Stimulated activated CD4-positive, alpha-beta T cell treated with anti-CD3 and anti-CD28 coated beads, Interleukin-15, amount 100 ng/mL, for 1 hour (primary cell): Measurements from ENCODE around the gene MBD2.

Experiments
- DNase-seq, 2 donors: peaks; one replicate each; pipeline ENCODE4 v3.0.0-alpha.2; 2020; ENCODE audit warnings: low read depth in 1 of 2, low spot score in 1 of 2

MBD2 gene

DNA sequence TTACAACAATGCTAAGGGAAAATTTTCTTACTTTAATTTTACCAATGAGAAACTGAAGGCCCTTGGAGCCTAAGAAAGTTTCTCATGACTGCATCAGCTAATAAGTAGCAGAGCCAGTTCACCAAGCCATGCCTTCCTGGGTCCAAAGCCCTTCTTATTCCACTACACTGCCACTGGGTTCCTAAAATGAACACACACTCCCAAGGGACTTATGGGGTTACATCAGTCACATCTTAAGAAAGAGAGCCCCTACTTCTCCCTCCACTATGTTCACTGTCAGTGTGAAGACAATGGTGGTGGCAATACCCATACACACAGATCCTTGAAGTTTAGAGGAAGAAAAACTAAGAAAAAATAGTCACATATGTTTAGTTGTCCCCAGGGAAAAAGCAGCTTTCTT lies 20.6 kb downstream of the MBD2 start:
- no peak for DNase-seq

- DNase-seq: no peak
These were observed 21.6 kb downstream of the MBD2 start for GRCh38 chr18:54202851-54203250.

- no peak for DNase-seq
These were observed 26.6 kb downstream of the MBD2 start for GRCh38 chr18:54197747-54198411.

DNA sequence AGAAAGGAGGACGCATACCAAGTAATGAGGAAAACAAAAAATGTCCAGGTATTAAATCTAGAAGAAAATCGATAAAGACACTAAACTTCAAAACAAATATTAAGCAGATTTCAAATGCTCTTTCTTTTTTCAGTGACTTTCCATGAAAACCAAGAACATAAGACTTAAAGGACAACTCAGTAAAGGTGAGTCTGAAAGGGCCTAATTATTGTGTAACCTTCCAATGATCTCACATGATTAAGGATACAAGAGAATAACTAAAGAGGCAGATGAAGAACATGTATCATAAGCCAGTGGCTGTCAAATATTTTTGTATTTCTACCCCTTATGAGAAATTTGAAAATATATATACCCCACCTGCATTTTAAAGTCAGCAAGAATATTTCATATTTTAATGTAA lies 30.7 kb downstream of the MBD2 start:
- DNase-seq: no peak

DNA sequence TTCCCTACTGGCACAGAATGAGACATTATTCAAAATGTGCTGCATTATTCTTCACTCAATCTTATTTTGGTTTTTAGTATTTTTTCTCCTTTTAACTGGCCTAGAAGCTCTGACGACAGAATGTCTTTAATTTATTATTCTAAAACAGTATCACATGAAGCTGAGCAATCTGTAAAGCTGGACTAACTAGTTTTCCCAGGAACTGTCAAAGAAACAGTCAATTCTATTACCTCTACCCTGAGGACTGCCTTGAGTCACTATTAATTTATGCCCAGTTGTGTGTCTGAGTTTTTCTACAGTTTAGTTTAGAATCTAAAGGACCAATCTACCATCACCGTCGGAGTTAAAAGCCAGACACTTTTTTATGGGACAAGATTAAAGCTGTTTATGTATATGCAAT lies 31.6 kb downstream of the MBD2 start:
- no peak for DNase-seq

GRCh38 chr18:54192415-54192814 lies 32.1 kb downstream of the MBD2 start:
- DNase-seq: no peak

DNA sequence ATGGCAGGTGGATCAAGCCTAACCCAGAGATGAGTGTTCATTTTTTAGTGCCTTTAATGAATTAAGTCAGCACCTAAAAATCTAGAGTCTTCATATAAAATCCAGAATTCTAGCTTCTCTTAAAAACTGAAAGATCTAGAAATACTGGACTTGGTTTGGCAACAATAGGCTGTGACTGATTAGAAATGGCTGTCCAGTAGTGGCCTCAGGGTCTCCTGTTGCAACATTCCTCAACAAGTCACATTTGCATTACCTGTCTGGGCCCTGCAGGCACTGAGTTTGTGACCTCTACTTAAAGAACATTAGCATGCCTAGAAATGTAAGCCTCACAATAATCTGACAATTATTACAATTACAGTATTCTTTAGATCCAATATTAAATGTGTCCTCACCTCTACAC lies 33.1 kb downstream of the MBD2 start:
- no peak for DNase-seq

- no peak for DNase-seq
These were observed 37.1 kb downstream of the MBD2 start for GRCh38 chr18:54187372-54187771.

GRCh38 chr18:54184836-54185235 lies 39.6 kb downstream of the MBD2 start:
- DNase-seq: no peak

GRCh38 chr18:54183390-54183789 lies 41.1 kb downstream of the MBD2 start:
- no peak for DNase-seq

DNA sequence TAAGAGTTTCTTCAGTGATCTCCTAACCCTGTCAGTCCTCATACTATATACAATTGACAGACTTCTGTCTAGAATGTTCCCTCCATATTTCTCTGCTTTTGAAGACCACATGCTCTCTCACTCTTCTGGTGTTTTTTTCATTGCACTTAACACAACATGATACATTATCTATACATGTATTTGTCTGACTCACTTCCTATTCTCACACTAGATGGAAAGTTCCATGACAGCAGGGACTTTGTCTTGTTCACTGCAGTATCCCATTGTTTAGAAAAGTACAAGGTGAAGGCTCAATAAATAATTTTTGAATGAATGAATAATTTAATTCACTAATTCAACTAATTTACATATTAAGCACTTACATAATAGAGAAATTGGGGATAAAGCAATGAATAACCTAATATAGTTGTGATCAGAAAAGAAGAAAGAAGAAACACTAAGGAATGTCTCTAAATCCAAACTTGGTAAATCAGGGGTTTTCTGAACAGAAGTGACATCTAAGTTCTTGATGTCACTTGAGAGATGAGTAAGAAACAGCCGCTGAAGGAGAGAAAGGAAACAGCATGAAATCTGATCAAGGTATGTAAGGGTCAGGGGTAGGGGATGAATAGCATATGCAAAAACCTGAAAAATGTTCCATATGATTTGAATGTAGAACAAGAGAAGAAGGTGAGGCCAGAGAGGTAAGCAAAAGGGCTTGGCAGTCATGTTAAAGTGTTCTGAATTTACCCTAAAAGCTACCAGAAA lies 42.4 kb downstream of the MBD2 start:
- DNase-seq: no peak

GRCh38 chr18:54173980-54174630 lies 50.4 kb downstream of the MBD2 start:
- no peak for DNase-seq

GRCh38 chr18:54173250-54173649 lies 51.2 kb downstream of the MBD2 start:
- DNase-seq: no peak

DNA sequence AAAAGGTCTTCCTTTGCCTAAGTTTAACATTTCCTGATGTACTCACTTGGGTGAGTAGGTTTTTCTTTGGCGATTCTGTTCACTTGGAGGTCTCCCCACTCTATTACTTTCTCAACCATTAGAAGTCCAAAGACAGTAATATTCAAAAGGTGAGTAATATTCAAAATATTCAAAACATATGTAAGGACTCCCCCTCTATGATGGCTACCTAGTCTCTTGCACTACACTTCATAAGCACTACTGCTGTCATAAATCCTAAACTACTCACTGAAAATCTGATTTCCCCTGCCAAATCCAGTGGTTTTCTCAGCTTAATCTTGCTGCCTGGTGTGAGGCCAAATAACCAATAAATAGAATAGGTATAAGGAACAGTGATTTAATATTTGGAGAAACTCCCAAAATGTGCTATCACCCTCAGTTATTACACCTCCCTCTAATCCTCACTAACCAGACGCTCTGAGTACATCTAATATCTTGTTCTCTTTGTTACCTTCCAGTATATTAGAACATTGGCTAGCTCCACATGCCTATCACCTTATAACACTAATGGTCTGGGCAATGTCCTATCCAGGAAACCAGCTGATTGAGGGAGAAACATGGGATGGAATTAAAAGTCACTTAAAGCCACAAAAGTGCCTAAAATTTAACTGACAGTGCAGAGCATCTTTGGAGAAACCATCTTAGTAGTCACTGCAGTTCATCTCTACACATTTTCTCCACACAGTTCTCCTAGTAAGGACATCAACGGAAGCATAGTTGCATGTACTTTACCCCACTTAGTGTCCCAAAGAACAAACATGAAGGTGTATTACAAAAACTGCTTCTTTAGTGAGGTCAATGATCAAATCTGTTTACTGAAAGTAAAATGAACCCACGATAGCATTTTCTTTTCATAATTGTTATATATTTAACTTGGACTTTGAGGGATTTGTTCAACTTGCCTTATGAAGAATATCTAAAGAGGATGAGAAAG lies 54.8 kb downstream of the MBD2 start:
- DNase-seq: no peak

DNA sequence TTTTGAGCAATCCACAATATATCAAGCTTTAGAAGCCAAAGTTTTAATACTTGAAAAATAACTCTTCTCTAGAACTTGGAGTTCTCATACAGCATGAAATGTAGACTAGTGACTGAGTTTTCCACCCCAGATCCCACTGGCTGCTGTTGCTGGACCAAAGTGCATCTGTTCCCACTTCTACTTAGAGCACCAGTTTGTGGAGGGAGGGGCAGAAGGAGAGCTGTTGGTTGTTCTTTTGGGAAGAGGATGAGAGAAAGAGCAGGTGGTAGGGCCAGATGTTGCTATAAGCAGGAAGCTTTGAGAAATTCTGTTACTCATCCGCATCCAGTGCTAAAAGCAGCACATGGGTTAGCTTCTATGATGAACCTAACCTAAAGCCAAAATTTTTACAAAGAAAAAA lies 59.0 kb downstream of the MBD2 start:
- DNase-seq: no peak

DNA sequence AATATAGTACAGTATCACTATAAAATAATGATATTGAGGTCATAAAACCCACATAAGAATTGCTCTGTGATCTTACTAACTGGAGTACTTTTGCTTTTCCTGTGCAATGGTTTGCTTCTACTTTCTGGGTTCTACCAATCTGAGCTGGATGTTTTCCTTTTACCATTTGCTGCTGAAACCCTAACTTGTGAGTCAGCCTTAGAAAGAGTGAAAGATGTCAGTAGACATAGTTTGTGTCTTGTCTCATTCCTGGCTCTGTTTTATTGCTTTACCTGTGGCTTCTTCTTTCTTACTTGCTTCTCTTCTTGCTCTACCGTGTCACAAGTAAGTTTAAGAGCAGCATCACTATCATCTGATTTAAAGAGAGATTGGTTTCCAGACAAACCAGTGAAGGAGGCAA lies 61.0 kb downstream of the MBD2 start:
- DNase-seq: no peak

DNA sequence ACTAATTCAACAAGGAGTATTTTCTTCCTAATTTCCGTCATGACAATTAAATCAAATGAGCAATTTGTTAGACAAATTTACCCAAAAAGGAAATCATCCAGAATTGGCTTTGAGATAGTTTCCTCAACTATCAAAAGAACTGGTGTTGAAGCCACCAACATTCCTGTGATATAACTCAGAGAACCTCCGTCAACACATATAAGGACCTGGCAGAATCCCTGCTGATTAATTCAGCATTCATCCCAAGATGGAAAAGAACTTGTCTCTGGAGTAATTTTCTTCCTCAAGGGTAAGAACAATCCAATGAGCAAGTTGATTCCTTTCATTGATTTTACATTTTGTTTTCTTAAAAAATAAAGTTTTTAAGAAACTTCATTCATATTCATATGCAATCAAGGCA lies 62.0 kb downstream of the MBD2 start:
- DNase-seq: no peak

DNA sequence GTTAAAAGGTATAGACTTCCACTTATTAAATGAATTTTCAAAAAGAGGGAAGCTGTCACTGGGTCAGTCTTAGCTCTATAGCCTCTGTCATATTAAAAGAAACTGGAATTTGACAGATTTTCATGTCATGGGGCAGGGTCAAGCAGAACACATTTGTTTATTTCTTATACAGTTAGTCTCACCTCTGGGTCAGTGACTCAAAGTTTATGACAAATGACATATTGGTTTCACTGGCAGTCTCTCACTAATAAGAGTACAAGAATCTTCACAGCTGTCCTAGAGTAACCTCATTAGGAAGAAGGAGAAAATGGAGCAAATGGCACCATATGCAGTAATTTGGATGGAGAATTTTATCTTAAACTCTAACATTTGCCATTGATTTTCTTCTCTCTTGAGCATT lies 63.2 kb downstream of the MBD2 start:
- DNase-seq: no peak

DNA sequence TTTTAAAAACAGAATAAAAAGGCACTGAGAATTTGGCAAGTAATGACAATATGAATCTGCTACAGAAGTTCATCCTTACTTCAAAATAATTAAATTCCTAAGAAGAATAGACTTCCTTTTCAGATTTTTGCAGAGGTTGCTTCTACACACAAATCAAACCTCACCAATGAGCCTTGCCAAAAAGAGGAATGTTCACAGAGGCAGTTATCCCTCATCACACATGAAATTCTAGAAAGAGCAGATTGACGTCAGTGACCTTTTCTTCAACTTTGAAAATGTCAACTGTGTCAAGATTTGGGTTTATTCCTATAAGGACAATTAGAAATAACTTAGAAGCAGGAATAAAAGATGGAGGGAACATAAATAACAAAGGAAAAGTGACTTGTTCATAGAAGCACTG lies 64.6 kb downstream of the MBD2 start:
- no peak for DNase-seq

GRCh38 chr18:54157646-54158385 lies 66.7 kb downstream of the MBD2 start:
- DNase-seq: no peak

GRCh38 chr18:54155412-54155811 lies 69.1 kb downstream of the MBD2 start:
- no peak for DNase-seq
